Adrenal gland (tissue), 12 donors: Measurements from ENCODE around the gene SH2D7. TPM values are rescaled to one million over a fixed set of nuclear protein-coding genes. Genes with fewer than 3 reads are reported as not detected.
A peak's percentile ranks its signal among the peaks of the same experiment; 100 is the strongest.

ENCODE experiments used
- DNase-seq, 7 donors: peaks; one replicate each; pipeline ENCODE4 v3.0.0-alpha.2; 2019 to 2020
- H3K27ac ChIP-seq, 5 donors: fragments of 200-600 bp; sonication (generic) in 4 of 5; 1 replicate in 3 of 5; 2 replicates in 2 of 5; pipeline versions ENCODE4 v1.5.1 to v1.8.0; 2016 to 2020; ENCODE audit warnings: mild to moderate bottlenecking in 1 of 5
- H3K27me3 ChIP-seq: fragments of 200-600 bp; 2 replicates; pipeline ENCODE4 v1.8.0; 2021
- H3K36me3 ChIP-seq, 2 donors: fragments of 200-600 bp; replicated peaks in 1 of 2; 1 replicate in 1 of 2; 2 replicates in 1 of 2; pipeline versions ENCODE4 v1.5.1 to v1.8.0; 2018 to 2022
- H3K4me1 ChIP-seq, 2 donors: fragments of 200-600 bp; replicated peaks in 1 of 2; 1 replicate in 1 of 2; 2 replicates in 1 of 2; pipeline versions ENCODE4 v1.5.1 to v1.8.0; 2018 to 2021
- H3K4me3 ChIP-seq, 4 donors: fragments of 200-600 bp; sonication (generic) in 3 of 4; one replicate each; pipeline ENCODE4 v1.5.1; 2016 to 2018
- H3K9me3 ChIP-seq, 3 donors: fragments of 200-600 bp; sonication (generic) in 1 of 3; replicated peaks in 1 of 3; 1 replicate in 2 of 3; 2 replicates in 1 of 3; pipeline versions ENCODE4 v1.5.1 to v1.8.0; 2016 to 2021
- CTCF ChIP-seq, 6 experiments: fragments of 450-650 bp in 4 of 6; fragments of 200-600 bp in 2 of 6; sonication (generic) in 1 of 6; IDR thresholded peaks; 1 replicate in 5 of 6; 2 replicates in 1 of 6; pipeline versions ENCODE4 v1.5.1 to v1.8.0; 2016 to 2021; ENCODE audit warnings: antibody characterized with exemption in 6 of 6, mild to moderate bottlenecking in 2 of 6, moderate library complexity in 1 of 6
- POLR2A ChIP-seq, 2 donors: fragments of 450-650 bp; IDR thresholded peaks; one replicate each; pipeline ENCODE4 v1.6.1; 2017; ENCODE audit warnings: antibody characterized with exemption in 2 of 2, mild to moderate bottlenecking in 2 of 2, moderate library complexity in 1 of 2
- WGBS, 4 donors: extraction: QIAGEN DNeasy Blood & Tissue Kit in 2 of 4; methylation state at CpG; one replicate each; pipeline versions ENCODE4 v1.1.5 to v1.1.7; 2013 to 2017; 5-methylcytosine and 5-hydroxymethylcytosine counted together
- intact Hi-C, 2 donors: fragments of 100-400 bp; cut with DNase I; formaldehyde crosslinking; loops; one replicate each; pipeline versions ENCODE4 v1.14.1 to v1.15.0; 2022 to 2023
- polyA plus RNA-seq, 3 donors: library from polyadenylated mRNA; stranded (reverse); fragments of 200-250 nt in 2 of 3; fragments of 350-450 nt in 1 of 3; fragmentation: Illumina TruSeq in 1 of 3; extraction: RNeasy Lipid Tissue Mini Kit (QIAGEN cat#74804) in 1 of 3; gene quantifications; one replicate each; pipeline ENCODE4 v1.2.3, GENCODE V29; 2013 to 2014
- total RNA-seq, 9 donors: library from RNA; depleted of rRNA in 4 of 9; stranded (reverse); fragments of >200 nt in 4 of 9; fragments of 120-200 nt in 1 of 9; fragmentation: NEBNext Ultra II Directional in 1 of 9; extraction: Animal tissue kit (Norgen Biotek cat#: 25700) in 1 of 9; gene quantifications; one replicate each; pipeline versions ENCODE4 v1.1.0 to v1.2.4, GENCODE V29; 2013 to 2023
- donor health status: healthy with polysubstance abuse.
- donor health status: Bipolar disorder and iron deficiency.
- donor health status: DM: yes; HTN: yes; CAD: no.
- donor health status: DM: no; HTN: no; CAD: no.
- donor health status: DM: no; HTN: no; CAD: no.
- donor health status: DM: yes; HTN: yes; CAD: no.

SH2D7 gene
- total and polyA plus RNA-seq, 12 donors = not detected

- Histone ChIP-seq H3K4me1 (peaks cover 0 to 6% of the 10 kb centered on the region in 2 donors), H3K9me3 (no peaks in the 10 kb centered on the region), H3K27me3 (no peaks in the 10 kb centered on the region), H3K36me3 (no peaks in the 10 kb centered on the region), H3K4me3 (no peak overlapping the region), H3K27ac (no peak overlapping the region)
- WGBS, 4 donors = 89 to 98% (median 95%) methylated on average over 3 to 4 of the region's 4 CpGs
- peak in 1 of 7 donors; percentile 2 for DNase-seq
- no peak for TF ChIP-seq POLR2A (IDR thresholded peaks at IDR 0.05)
- no peak for TF ChIP-seq CTCF (IDR thresholded peaks at IDR 0.05)
- intact Hi-C loops = no loop called here
Measured at GRCh38 chr15:78083186-78083585, 9.2 kb upstream of the SH2D7 start.

GRCh38 chr15:78083687-78084448 is 8.5 kb upstream of the SH2D7 start:
- peak in 1 of 7 donors; percentile 10 for DNase-seq
- Histone ChIP-seq H3K4me3 (no peak overlapping the region), H3K27me3 (no peaks in the 10 kb centered on the region), H3K4me1 (peaks cover 0 to 4% of the 10 kb centered on the region in 2 donors), H3K36me3 (no peaks in the 10 kb centered on the region), H3K27ac (no peak overlapping the region), H3K9me3 (no peaks in the 10 kb centered on the region)
- 75 to 98% (median 87%) methylated on average over 5 to 6 of the region's 6 CpGs for WGBS, 4 donors
- no peak for TF ChIP-seq POLR2A (IDR thresholded peaks at IDR 0.05)
- TF ChIP-seq CTCF (IDR thresholded peaks at IDR 0.05) = no peak
- intact Hi-C loops = no loop called here

DNA sequence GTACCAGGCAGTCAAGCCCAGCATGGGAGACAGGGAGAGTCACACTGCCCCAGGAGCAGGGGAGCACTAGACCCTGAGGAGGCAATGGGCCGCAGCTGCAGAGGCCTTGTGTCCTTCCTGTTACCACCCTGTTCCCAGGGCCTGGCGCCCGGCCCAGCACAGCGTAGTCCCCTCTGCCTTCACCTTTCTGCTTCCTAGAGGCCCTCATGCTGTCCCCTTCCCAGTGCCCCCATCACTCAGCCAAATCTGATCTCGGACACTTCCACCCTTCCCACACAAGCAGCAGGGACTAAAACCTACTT is 8.0 kb upstream of the SH2D7 start:
- intact Hi-C loops = no loop called here
- WGBS, 4 donors = 49 to 76% (median 72%) methylated on average over 4 to 5 of the region's 5 CpGs
- Histone ChIP-seq H3K9me3 (no peaks in the 10 kb centered on the region), H3K4me1 (peaks cover 0 to 4% of the 10 kb centered on the region in 2 donors), H3K27ac (no peak overlapping the region), H3K36me3 (no peaks in the 10 kb centered on the region), H3K27me3 (no peaks in the 10 kb centered on the region), H3K4me3 (no peak overlapping the region)
- peak in 1 of 7 donors; percentile 26 for DNase-seq
- TF ChIP-seq POLR2A (IDR thresholded peaks at IDR 0.05) (no peak), CTCF (IDR thresholded peaks at IDR 0.05) (no peak)

- TF ChIP-seq CTCF (IDR thresholded peaks at IDR 0.05) (no peak), POLR2A (IDR thresholded peaks at IDR 0.05) (no peak)
- Histone ChIP-seq H3K9me3 (no peaks in the 10 kb centered on the region), H3K36me3 (no peaks in the 10 kb centered on the region), H3K4me3 (no peak overlapping the region), H3K4me1 (peaks cover 0 to 4% of the 10 kb centered on the region in 2 donors), H3K27me3 (no peaks in the 10 kb centered on the region), H3K27ac (no peak overlapping the region)
- DNase-seq = no peak
- WGBS, 4 donors = 19 to 49% (median 35%) methylated on average over 1 of the region's 1 CpG
- intact Hi-C loops = no loop called here
Measured at GRCh38 chr15:78085928-78086327, 6.4 kb upstream of the SH2D7 start.
